Mammary epithelial cell (primary cell): ENCODE data around the gene DDX41.

Experiments
- EZH2 ChIP-seq: IDR thresholded peaks from 2 replicates; pipeline ENCODE4 v1.6.1; 2012; ENCODE audit warnings: low read length, inconsistent platforms, borderline replicate concordance
- TF ChIP-seq, protein P1 (sequence below), 2 donors: IDR thresholded peaks in 1 of 2; conservative IDR thresholded peaks in 1 of 2; 2 replicates each; pipeline ENCODE4 v1.5.1; 2011 to 2012; ENCODE audit warnings: inconsistent platforms in 2 of 2, low read length in 2 of 2, mild to moderate bottlenecking in 2 of 2, control low read depth in 1 of 2, low read depth in 1 of 2; ENCODE audit not compliant: insufficient read depth in 1 of 2; ENCODE audit errors: extremely low read depth in 1 of 2

DNA sequence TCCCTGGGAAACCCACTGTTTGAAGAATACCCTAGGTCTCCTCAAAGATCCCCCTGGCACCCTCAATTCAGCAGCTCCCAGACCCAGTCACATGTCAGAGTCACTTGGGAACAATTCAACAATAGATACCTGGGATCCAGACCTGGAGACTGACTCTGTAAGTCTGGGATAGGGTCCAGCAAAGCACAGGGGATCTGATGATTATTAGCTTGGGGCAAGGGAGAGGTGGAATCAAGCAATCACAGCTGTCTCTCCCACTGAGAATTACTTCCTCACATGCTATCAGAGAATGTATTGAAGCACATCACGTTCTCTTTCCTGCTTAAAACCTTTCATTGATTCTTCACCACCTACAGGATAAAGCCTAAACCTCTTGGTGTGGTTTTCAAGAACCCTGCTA is 31.7 kb upstream of the DDX41 start:
- TF ChIP-seq, protein P1, sequence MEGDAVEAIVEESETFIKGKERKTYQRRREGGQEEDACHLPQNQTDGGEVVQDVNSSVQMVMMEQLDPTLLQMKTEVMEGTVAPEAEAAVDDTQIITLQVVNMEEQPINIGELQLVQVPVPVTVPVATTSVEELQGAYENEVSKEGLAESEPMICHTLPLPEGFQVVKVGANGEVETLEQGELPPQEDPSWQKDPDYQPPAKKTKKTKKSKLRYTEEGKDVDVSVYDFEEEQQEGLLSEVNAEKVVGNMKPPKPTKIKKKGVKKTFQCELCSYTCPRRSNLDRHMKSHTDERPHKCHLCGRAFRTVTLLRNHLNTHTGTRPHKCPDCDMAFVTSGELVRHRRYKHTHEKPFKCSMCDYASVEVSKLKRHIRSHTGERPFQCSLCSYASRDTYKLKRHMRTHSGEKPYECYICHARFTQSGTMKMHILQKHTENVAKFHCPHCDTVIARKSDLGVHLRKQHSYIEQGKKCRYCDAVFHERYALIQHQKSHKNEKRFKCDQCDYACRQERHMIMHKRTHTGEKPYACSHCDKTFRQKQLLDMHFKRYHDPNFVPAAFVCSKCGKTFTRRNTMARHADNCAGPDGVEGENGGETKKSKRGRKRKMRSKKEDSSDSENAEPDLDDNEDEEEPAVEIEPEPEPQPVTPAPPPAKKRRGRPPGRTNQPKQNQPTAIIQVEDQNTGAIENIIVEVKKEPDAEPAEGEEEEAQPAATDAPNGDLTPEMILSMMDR (conservative IDR thresholded peaks at IDR 0.05 in 1 of 2, IDR thresholded peaks at IDR 0.05 in 1 of 2; ENCODE audit: extremely low read depth in 1 of 2, insufficient read depth in 1 of 2, low read depth in 1 of 2, low read length in 2 of 2): no peak
- no peak for TF ChIP-seq EZH2
